Kidney epithelial cell (primary cell): Measurements from ENCODE around the gene WDR6. TPM values are rescaled to one million over a fixed set of nuclear protein-coding genes. Genes with fewer than 3 reads are reported as not detected.

ENCODE experiments used
- DNase-seq: peaks from one replicate; pipeline ENCODE4 v3.0.0-alpha.2; 2010; ENCODE audit warnings: low read depth
- H3K27me3 ChIP-seq: 2 replicates; pipeline ENCODE4 v1.6.0; 2011; ENCODE audit warnings: low read length; ENCODE audit not compliant: control insufficient read depth, insufficient read depth
- H3K36me3 ChIP-seq: 2 replicates; pipeline ENCODE4 v1.5.1; 2011; ENCODE audit warnings: low read length; ENCODE audit not compliant: control insufficient read depth, insufficient read depth
- H3K4me3 ChIP-seq: 2 replicates; pipeline ENCODE4 v1.5.1; 2011; ENCODE audit warnings: low read depth, mild to moderate bottlenecking, control low read depth, low read length
- total RNA-seq: library from RNA; depleted of rRNA; stranded (reverse); fragments of >200 nt; gene quantifications from 2 replicates; pipeline ENCODE4 v1.2.3, GENCODE V29; 2015
- TF ChIP-seq, protein P1 (sequence below): IDR thresholded peaks from 2 replicates; pipeline ENCODE4 v1.5.1; 2011; ENCODE audit warnings: mild to moderate bottlenecking, moderate library complexity, low read length, control low read depth, inconsistent platforms; ENCODE audit not compliant: insufficient read depth, poor library complexity, severe bottlenecking

The WDR6 gene
- total RNA-seq, 1 donor from 2014 or later = 124 TPM

DNA sequence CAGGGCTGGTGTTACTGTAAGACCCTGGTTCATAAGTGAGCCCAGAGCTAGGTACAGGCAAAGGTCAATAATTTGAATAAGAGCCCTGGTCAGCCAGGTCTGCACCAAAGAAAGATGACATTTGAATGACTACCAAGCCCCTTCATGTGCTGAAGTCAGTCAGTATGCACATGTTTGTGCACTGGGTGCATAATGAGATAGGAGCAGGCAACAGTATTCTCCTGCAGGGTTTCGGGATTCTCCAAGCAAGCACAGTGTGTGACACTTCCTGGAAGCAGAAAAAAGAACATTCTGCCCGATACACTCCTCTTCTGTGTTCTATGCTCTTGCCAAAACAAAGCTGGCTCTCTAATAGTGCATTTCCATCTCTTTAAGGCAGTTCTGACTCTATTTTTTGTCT lies 27.5 kb downstream of the WDR6 start:
- TF ChIP-seq, protein P1, sequence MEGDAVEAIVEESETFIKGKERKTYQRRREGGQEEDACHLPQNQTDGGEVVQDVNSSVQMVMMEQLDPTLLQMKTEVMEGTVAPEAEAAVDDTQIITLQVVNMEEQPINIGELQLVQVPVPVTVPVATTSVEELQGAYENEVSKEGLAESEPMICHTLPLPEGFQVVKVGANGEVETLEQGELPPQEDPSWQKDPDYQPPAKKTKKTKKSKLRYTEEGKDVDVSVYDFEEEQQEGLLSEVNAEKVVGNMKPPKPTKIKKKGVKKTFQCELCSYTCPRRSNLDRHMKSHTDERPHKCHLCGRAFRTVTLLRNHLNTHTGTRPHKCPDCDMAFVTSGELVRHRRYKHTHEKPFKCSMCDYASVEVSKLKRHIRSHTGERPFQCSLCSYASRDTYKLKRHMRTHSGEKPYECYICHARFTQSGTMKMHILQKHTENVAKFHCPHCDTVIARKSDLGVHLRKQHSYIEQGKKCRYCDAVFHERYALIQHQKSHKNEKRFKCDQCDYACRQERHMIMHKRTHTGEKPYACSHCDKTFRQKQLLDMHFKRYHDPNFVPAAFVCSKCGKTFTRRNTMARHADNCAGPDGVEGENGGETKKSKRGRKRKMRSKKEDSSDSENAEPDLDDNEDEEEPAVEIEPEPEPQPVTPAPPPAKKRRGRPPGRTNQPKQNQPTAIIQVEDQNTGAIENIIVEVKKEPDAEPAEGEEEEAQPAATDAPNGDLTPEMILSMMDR = no peak
- Histone ChIP-seq H3K27me3 (no peaks in the 10 kb centered on the region), H3K36me3 (peaks cover 4% of the 10 kb centered on the region), H3K4me3 (no peak overlapping the region)
- no peak for DNase-seq

DNA sequence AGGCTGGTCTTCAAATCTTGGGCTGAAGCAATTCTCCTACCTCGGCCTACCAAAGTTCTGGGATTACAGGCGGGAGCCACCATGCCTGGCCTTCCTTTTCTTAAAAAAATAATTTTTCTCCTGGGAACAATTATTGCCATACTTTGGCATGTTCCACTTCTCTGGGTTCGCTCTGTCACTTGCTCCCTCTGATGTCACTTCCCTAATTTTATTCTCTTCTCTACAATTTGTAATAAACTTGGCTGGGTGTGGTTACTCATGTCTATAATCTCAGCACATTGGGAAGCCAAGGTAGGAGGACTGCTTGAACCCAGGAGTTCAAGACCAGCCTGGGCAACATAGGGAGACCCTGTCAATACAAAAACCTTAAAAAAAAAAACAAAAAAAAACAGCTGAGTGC lies 28.1 kb downstream of the WDR6 start:
- H3K36me3 ChIP-seq = peaks cover 4% of the 10 kb centered on the region
- H3K4me3 ChIP-seq = no peak overlapping the region
- H3K27me3 ChIP-seq = no peaks in the 10 kb centered on the region
- TF ChIP-seq, protein P1 = no peak
- DNase-seq = no peak

DNA sequence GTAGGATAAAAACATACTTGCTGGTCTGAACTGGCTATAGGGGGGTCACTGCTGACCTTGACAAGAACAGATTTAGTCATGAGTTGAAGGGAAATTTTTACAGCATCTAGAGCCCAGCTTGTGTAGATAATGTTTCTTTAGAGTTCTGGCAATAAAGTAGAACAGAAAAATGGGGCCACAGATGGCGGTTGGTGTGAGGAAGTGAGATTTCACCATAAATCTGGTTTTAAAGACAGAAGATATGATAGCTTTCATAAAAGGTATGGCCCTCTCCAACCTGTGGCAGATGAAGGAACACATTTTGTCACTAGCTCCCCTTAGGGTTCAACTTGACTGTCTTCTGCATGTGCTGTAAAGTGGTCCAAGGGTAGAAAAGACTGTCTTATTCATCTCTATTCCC lies 46.4 kb downstream of the WDR6 start:
- Histone ChIP-seq H3K4me3 (no peak overlapping the region), H3K27me3 (no peaks in the 10 kb centered on the region), H3K36me3 (peaks cover 3% of the 10 kb centered on the region)
- TF ChIP-seq, protein P1 = no peak
- no peak for DNase-seq

GRCh38 chr3:49054344-49054862 lies 47.2 kb downstream of the WDR6 start:
- Histone ChIP-seq H3K36me3 (peaks cover 3% of the 10 kb centered on the region), H3K4me3 (no peak overlapping the region), H3K27me3 (no peaks in the 10 kb centered on the region)
- TF ChIP-seq, protein P1 = no peak
- DNase-seq = no peak

- H3K36me3 ChIP-seq = peaks cover 5% of the 10 kb centered on the region
- DNase-seq = no peak
- no peaks in the 10 kb centered on the region for H3K27me3 ChIP-seq
- H3K4me3 ChIP-seq = no peak overlapping the region
- TF ChIP-seq, protein P1 = no peak
Observed at GRCh38 chr3:49057268-49057667, 50.1 kb downstream of the WDR6 start.

GRCh38 chr3:49058011-49058410 lies 50.8 kb downstream of the WDR6 start:
- H3K27me3 ChIP-seq = no peaks in the 10 kb centered on the region
- DNase-seq = no peak
- peaks cover 5% of the 10 kb centered on the region for H3K36me3 ChIP-seq
- H3K4me3 ChIP-seq = no peak overlapping the region
- TF ChIP-seq, protein P1 = no peak

Other genes with a start within 250 kb of the WDR6 start
- gene PRKAR2A, start 159.5 kb upstream of the WDR6 start, total RNA-seq = 27.5 and 34.9 TPM in 2 replicates
- gene SLC25A20, start 108.5 kb upstream of the WDR6 start, total RNA-seq = 6.9 and 12.3 TPM in 2 replicates
- 99.9 and 106 TPM in 2 replicates for gene ARIH2, start 88.5 kb upstream of the WDR6 start, total RNA-seq
- gene P4HTM, start 17.1 kb upstream of the WDR6 start, total RNA-seq = 29.0 and 43.2 TPM in 2 replicates
- gene DALRD3, start 11.2 kb downstream of the WDR6 start, total RNA-seq = 55.2 and 61.0 TPM in 2 replicates
- 102 and 145 TPM in 2 replicates for gene NDUFAF3, start 14.7 kb downstream of the WDR6 start, total RNA-seq
- gene IMPDH2, start 22.0 kb downstream of the WDR6 start, total RNA-seq = 127 and 177 TPM in 2 replicates
- 56.0 and 75.6 TPM in 2 replicates for gene QRICH1, start 86.7 kb downstream of the WDR6 start, total RNA-seq
- gene QARS1, start 97.4 kb downstream of the WDR6 start, total RNA-seq = 279 and 320 TPM in 2 replicates
- 55.2 and 62.6 TPM in 2 replicates for gene USP19, start 113.4 kb downstream of the WDR6 start, total RNA-seq
- gene LAMB2, start 125.7 kb downstream of the WDR6 start, total RNA-seq = 197 and 262 TPM in 2 replicates
- 41.2 and 46.6 TPM in 2 replicates for gene CCDC71, start 158.9 kb downstream of the WDR6 start, total RNA-seq
- 6.4 and 10.1 TPM in 2 replicates for gene KLHDC8B, start 164.2 kb downstream of the WDR6 start, total RNA-seq